EL (cell line): ENCODE data around the gene MIXL1.
A peak's percentile ranks its signal among the peaks of the same experiment; 100 is the strongest.
"Not testable (repeated sequence)": the region's sequence is repeated elsewhere in the genome, so short reads cannot be mapped to it uniquely, and the experiment has no call there.

ENCODE experiments used
- DNase-seq: peaks from one replicate; pipeline ENCODE4 v3.0.0-alpha.2; 2016

Gene MIXL1

DNA sequence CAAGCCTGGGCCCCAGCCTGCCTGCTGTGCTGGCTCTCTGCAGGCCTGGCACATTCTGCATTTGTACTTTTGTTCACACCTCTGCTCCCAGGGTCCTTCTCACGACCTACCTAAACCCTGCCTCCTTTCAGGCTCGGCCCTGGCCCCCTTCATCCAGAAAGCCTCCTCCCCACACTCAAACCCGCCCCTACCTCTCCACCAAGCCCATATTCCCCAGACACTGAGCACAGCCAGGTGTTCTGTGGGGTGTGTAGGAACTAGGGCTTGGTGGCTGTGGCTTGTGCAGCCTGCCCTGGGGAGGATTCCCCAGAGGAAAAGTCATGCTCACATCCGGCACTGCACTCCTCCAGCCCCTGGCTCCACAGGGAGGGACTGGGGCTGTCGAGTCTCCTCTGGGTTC is 8.2 kb upstream of the MIXL1 start:
- no peak for DNase-seq

DNA sequence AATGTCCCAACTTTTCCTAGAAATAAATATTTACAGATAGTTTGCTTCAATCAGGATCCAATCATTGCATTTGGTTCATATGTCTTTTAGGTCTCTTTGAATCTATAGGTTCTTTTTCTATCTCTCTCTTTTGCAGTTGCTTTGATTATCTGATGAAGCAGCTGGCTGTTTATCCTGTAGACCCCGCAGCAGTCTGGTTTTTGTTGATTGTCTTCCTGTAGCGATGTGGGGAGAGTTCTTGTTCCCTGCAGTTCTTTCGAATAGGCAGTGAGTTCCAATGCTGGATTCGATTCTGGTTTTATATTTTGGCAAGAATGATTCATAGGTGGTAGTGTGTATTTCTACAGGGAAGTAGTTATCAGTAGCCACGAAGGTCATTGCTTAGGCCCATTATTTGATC is 7.4 kb upstream of the MIXL1 start:
- no peak for DNase-seq

DNA sequence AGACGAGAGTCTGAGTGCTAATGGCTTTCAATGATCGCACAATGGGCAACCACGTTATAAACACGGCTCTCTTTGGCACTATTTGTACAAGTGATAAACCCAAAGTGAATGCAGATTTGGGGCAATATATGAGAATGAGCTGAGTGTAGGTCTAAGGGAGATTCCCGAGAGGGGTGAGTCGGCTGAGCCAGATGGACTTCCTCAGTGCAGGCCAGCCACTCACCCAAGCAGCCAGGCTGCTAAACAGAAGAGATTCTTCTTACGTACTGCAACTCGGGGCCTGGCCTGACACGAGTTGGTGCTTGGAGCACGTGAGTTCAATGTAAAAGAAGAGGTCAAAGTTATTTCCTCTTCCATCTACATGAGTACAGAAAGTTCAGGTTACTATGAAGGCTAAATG is 6.2 kb upstream of the MIXL1 start:
- DNase-seq: peak; percentile 22

DNA sequence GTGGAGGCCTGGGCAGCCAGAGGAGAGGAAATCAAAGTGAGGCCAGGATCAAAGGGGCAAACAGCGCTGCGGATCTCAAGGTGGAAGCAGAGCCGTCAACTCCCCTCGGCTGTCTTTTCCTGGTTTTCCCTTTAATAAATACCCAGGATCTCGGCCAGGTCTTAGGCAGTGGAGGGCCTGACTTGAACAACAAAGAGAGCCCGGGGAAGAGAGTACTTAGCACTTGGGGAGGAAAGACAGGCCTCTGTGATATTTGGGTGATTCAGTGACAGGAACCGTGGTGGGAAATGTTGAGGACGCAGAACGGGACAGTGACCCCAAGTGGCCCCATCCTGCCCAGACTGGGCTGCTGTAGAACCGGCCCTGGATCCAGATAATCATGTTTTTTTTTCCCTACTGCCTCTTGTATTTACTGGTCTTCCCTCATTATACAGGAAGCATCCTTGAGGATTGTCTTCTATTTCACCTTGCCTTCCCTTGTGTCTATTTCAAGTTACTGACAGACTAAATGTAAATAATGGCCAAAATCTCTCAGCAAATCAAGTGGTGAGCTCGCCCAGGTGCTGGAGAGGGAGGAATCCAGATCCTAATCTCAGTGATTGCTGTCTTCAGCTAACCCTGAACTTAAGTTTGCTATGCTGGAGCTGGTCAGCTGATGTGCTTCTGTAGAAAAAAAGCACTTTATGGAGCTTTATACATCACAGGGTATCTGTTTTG is 2.8 kb upstream of the MIXL1 start:
- DNase-seq: no peak

DNA sequence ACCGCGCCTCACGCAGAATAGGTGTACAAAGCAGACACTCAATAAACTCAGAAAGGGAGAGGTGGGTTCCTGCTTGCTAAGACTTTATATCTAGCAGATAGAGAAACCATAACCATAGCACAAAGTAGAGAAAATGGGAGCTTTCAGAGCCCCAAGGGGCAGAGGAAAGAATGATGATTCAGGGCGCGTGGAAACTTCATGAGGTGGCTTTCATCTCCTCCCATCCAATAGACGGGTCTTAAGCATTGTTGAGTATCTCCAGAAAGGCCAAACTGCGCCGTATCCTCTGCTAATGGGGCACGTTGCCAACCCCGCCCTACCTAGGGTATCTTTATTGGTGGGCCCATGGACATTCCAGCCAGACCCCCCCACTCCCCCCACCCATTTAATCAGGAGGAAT is 778 bp upstream of the MIXL1 start:
- DNase-seq: no peak

DNA sequence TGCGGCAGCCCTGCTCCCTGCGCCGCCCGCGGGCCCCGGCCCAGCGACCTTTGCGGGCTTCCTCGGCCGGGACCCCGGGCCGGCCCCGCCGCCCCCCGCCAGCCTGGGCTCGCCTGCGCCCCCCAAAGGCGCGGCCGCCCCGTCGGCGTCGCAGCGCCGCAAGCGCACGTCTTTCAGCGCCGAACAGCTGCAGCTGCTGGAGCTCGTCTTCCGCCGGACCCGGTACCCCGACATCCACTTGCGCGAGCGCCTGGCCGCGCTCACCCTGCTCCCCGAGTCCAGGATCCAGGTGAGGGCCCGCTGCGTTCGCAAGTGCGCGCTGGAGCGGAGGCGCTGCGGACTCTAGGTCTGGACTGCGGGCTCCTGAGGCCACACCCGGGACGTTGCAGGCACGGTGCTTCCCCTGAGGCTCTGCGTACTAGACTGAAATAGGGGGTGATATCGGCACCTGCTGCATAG is 351 bp downstream of the MIXL1 start:
- peak; percentile 16 for DNase-seq

DNA sequence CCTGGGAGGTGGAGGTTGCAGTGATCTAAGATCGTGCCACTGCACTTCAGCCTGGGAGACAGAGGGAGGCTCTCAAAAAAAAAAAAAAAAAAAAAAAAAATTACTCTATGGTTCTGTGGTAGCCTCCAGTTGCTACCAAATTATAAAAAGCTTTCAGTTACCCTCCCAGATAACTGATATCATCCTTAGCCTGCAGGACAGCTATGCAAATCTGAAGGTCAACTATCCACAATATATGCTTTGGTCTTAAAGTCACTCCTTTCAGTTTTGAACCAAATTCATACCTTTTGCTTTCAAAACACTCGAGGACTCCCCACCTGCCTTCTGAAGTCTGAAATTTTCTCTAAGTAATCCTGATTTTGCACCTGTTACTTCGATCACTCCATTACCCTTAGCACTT is 3.1 kb downstream of the MIXL1 start:
- no peak for DNase-seq

DNA sequence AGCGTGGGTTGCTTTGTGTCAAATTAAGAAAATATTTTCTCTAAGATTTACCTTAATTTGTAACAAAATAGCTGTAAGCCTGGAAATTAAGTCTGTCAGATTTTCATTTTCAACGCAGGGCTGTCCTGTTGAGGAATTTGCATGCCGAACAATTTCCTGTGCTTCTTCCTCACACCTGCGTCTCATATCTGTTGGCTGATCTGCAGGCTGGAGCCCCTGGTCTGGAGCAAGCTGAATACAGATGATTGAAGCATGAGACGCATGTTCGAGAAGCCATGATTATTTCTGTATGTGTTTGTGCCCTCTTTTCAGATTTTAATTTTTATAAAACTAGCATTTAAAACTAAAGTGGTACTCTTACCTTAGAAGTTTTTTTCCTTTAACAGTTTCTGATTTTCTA is 9.8 kb downstream of the MIXL1 start:
- no peak for DNase-seq

DNA sequence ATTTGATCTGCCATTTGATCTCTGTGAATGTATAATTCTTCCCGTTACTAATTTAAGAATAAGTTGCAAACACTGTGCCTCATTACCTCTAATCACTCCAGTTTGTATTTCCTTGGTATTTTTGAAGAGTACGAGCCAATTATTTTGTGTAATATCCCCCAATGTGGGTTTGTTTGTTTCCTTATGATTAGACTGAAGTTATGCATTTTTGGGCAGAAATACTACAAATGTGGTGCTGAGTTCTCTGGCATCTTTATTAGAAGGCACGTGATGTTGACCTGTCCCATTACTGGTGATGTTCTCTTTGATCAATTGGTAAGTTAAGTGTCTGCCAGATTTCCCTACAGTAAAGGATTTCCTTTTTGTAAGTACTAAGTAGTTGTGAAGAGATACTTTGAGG is 10.3 kb downstream of the MIXL1 start:
- no peak for DNase-seq

DNA sequence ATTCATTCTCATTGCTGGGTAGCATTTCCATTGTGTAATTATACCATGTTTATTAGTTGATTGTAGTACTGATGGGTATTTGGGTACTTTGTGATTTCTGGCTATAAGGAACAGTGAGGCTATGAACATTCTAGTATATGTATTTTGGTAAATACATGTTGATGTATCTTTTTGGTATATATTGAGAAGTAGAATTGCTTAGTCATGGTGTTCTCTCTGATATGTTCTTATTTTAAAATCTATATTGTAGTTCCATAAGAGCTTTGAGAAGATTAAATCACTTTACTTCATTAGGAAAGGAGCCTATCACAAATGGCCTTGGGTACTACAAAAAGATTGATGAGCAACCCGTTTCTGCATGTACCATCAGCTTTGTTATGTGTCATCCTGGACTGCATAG is 13.4 kb downstream of the MIXL1 start:
- no peak for DNase-seq

DNA sequence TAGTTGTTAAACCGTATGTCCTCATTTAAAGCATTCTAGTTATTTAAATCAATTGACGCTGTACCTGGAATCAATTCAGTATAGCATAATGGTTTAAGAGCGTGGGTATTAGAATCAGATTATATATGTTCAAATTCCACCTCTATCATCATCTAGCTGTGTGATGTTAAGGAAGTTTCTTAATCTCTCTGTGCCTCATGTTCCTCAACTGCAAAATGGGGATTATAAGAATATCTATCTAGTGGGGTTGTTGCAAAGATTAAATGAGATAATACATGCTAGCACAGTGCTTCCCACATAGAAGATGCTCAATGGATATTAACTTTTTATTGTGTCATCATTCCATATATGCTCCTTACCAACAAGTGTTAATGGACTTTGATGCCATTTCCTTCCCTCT is 16.0 kb downstream of the MIXL1 start:
- no peak for DNase-seq

DNA sequence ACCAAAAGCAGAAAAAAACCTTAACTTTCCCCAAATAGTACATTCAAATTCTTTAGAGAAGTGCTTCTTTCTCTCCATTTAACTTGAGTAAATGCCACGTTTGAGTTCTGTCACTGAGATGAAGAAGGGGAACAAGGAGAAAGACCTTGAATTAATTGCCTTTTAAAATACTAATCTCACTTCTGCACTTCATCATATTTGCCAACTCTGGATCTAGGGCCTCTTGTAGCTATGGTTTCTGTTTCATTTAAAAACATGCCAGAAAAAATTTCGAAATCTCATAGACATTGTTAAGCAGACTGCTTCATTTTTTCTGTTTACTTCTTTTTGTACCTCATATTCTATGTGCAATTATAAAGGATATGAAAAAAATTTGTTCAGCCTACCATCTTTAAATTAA is 24.6 kb downstream of the MIXL1 start:
- DNase-seq: no peak

DNA sequence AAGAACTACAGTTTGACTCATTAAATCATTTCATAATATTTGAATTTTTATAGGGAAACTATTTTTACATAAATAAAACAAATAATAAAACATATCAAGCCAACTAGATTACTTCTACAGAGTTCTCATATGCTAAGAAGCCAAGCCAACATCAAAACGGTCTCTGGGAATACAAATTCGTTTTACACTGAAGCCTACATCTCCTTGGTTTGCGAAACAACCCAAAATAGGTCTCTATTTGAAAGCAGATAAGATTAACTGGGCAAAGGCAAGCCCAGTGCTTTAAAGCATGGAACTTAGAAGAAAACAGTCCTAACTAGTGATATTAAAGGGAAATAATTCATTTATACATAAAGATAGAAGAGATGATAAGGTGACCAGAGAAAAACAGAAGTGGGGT is 25.3 kb downstream of the MIXL1 start:
- DNase-seq: no peak

DNA sequence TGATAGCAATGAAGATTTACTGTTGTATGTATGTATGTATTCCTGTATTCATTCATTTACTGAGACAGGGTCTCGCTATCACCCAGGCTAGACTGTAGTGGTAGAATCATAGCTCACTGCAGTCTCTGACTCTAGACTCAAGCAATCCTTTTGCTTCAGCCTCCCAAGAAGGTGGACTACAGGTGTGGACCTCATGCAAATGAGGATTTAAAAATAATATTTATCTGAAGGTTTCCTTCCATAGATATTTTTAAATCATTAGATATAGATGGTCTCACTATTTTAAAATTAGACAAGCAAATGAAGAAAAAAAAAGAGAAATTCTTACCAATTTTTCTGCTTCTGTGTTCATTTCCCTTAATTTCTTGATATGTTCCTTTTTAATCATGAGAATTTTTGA is 27.0 kb downstream of the MIXL1 start:
- no peak for DNase-seq

DNA sequence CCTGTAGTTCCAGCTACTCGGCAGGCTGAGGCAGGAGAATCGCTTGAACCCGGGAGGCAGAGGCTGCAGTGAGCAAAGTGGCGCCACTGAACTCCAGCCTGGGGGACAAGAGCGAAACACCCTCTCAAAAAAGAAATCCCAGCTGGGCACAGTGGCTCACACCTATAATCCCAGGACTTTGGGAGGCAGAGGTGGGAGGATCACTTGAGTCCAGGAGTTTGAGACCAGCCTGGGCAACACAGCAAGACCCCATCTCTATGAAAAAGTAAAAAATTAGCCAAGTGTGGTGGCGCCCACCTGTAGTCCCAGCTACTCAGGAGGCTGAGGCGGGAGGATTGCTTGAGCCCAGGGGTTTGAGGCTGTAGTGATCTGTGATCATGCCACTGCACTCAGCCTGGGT is 29.4 kb downstream of the MIXL1 start:
- not testable (repeated sequence) for DNase-seq

DNA sequence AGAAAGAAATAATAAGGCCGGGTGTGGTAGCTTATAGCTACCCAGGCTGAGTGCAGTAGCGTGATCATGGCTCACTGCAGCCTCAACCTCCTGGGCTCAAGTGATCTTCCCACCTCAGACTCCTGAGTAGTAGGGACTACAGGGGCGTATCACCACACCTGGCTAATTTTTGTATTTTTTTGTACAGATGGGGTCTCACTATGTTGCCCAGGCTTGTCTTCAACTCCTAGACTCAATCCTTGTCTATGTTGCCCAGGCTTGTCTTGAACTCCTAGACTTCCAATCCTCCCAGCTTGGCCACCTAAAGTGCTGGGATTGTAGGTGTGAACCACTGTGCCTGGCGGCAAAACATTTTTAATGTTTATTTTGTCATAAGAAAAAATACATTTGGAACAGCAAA is 30.5 kb downstream of the MIXL1 start:
- DNase-seq: no peak

DNA sequence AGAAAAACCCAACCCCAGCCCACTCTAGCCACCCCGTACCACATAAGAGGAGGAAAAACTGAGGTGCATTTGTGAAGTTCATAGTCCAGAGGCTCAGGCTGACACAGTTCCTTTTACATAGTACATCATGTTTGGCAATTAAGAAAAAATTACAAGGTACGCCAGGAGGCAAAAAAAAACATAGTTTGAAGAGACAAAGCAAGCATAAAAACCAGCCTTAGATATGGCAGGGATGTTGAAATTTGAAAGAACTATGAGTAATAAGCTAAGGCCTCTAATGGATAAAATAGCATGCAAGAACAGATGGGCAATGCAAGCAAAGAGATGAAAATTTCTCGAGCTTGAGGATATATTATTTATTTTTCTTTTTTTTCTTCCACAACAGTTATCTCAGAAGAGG is 31.9 kb downstream of the MIXL1 start:
- no peak for DNase-seq

DNA sequence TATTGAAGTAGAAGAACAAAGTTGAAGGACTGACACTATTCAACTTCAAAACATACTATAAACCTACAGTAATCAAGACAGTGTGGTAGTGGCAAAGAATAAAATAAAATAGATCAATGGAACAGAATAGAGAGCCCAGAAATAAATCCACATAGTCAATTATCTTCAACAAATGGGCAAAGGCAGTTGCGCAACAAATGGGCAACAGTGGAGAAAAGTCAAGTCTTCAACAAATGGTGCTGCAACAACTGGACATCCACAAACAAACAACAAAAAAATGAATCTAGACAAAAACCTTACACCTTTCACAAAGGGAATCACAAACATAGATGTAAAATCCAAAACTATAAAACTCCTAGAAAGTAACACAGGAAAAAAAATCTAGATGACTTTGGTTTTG is 38.4 kb downstream of the MIXL1 start:
- DNase-seq: no peak

DNA sequence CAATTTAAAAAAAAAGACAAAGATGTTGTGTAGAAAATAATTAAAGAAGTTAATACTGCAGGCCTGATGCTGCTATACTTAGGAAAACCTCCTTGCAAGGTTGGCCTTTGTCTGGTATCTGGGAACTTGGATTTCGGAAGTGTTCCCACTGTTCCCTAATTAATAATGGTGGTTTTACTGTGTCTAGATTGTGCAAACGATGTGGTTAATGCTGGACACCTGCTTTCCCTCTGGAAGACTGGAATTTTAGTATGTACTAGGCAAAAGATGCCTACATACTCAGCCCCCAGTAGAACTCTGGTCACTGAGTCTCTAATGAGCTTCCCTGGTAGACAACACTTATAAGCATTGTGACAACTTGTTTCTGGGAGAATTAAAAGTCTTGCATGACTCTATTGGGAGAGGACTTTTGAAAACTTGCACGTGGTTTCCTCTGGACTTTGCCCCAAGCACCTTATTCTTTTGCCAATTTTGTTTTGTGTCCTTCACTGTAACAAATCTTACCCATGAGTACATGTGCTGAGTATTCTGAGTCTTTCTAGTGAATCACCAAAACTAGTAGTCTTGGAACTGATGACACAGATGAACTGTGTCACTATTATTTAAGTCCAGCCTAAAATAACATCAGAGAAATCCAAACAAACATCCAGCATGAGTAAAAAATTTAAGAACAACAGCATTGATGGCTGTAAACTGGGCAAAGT is 45.1 kb downstream of the MIXL1 start:
- peak; percentile 57 for DNase-seq

DNA sequence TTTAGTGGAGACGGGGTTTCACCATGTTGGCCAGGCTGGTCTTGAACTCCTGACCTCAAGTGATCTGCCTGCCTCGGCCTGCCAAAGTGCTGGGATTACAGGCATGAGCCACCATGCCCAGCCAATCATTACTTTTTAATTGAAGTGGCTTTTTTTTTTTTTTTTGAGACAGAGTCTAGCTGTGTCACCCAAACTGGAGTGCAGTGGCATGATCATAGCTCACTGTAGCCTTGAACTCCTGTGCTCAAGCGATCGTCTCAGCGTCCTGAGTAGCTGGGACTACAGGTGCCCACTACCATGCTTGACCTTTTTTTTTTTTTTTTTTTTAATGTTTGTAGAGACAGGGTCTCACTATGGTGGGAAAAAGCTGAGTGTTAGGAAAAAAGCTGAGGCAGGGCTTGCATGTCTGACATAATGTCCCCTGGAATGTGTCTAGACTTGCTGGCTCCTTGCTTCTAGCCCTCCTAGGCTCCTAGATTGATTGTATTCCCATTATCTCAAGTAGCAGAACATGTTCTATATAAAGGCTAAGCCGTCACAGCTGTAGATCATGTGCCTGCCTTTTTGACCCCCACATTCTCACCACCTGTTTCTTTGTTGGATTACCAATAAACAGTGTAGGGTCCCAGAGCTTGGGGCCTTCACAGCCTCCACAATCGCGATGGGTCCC is 48.9 kb downstream of the MIXL1 start:
- not testable (repeated sequence) for DNase-seq

DNA sequence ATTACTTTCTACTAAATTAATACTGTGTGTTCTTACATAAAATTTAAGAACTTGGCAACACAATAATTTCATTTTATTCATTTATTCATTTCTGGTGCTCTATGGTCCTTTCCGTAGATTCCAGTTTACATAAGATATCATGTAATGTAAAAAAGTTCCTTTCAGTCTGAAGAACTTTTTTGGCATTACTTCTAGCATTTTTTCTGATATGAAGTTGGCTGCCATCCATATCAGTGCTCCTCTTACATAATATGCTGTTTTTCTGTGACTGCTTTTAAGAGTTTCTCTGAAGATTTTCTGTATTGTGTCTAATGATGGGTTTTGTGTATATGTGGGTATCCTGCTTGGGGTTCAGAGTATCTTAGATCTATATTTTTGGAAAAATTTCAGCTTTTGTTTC is 50.7 kb downstream of the MIXL1 start:
- no peak for DNase-seq

DNA sequence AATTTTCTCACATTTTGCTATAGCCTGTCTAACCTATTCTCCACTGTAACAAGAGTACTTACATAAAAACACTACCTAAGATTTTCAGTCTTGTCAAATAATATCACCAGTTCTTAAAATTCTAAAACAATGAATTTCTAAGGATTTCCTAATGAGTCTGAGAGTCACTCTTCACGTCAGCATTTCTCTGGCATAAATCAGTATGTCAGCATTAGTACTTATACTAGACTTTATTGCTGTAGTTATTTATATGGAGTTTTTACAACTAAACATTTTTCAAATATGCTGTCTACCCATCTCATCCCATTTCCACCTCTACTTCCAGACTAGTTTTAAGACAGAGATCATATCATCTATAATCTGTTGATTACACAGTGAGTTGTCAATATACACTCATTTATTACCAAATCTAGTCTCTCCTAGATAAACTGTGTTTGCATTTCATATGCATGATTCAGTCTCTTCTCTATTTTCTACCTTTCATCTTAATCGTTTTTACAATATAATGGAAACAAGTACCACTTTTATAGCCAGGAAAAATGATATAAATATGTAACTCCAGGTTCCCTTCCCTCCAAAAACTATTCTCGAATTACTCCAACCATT is 52.7 kb downstream of the MIXL1 start:
- DNase-seq: no peak
